HG03521 (cell line): ENCODE results near the gene C11orf58.

Experiments
- ATAC-seq: cut with Tn5 transposase; IDR thresholded peaks from one replicate; pipeline ENCODE4 v1.9.1; 2021; ENCODE audit warnings: mild to moderate bottlenecking, moderate library complexity; ENCODE audit not compliant: unreplicated experiment

C11orf58 gene

DNA sequence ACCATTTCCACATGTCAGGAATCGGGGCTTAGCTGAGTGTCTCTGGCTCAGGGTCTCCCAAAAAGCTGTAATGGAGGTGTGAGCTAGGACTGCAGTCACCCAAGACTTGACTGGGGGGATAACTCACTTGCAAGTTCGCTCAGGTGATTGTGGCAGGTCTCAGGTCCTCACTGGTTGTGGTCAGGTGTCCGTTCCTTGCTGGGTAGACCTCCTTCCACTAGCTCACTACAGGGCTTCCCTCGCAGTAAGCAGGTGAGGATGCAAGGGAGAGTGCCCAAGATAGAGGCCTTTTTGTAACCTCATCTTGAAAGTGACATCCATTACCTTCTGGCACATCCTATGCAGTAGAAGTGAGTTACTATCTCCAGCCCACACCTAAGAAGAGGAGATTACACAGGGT is 29.5 kb downstream of the C11orf58 start:
- ATAC-seq = no peak

DNA sequence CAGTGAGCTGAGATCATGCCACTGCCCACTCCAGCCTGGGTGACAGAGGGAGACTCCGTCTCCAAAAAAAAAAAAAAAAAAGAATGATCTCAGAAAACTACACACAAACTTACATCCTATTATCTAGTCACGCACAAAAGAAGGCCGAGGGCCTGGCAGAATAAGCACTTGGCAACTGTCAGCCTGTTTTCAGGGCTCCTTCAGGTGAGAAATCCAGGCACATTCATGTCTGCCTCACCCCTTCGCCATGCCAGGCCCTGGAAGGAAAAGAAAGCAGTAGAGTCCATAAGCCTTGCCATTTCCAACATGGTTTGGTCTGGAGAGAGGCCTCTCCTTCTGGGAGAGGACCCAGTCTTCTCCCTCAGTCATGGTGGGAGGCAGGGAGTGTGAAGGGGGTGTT is 30.9 kb downstream of the C11orf58 start:
- ATAC-seq = no peak

DNA sequence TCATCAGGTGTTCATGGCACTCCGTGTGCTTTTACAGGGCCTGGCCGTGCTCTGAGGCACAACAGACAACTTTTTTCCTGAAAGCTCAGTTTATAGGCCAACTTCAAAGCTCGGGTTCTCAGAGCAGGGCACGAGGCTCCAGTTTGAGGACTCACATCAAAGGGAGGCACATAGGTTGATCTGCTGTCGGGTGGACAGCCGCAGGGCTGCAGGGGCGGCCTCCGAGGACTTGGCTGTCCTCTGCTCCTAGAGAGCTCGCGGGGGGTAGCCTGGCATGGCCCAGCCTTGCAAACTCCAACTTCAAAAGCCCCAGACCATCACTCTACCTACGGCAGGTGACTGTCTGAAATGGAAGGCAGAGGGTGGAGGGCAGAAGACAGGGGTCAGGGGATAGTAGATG is 31.6 kb downstream of the C11orf58 start:
- no peak for ATAC-seq

DNA sequence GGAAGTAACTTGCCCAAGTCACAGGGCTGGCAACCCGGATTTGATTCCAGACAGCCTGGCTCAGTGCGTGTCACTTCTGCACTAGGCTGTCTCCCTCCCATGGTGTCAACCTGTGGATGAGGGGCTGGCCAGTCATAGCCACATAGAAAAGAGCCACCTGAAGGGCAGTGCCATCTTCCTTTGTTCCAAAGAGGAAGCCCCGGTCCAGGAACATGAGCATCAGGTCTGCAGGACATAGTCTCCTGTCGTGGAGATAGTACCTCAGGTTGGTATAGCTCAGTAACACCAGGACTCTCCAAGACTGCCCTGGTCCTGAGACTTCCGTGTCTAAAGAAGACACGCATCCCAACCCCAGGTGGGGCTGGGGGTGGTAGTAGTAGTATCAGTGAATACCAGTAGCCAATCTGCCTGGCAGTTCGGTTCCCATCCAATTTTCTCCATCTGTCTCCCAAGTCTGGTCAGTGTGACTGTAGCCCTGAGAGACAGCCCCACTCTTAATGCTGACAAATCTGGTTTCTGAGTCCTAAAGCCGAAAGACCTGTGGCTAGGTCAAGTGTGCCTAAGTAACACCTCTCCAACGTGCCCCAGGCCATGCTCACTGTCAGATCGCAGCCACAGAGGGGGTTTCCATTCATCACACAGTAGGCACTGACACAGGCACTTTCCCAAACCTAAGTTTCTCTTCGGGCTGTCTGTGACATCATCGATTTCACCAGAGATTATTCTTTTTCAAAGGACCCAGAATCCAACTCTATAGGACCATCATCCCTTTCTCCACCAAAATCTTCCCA is 33.1 kb downstream of the C11orf58 start:
- ATAC-seq = no peak

DNA sequence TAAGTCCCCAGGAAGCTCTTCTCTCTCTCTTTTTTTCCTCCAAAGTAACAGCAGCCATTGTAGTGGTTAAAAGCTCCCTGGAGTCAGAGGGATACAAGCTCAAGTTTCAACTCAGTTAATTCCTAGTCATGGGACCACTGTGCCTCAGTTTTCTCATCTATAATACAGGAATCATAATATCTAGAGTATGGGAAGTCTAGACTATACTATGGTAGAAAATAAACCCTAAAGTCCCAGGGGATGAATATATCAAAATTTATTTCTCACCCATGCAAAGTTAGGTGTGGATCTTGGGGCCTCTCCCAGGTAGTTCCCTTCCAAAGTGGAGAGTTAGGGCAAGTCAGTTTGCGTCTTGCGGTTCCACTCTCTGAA is 33.7 kb downstream of the C11orf58 start:
- ATAC-seq = no peak

DNA sequence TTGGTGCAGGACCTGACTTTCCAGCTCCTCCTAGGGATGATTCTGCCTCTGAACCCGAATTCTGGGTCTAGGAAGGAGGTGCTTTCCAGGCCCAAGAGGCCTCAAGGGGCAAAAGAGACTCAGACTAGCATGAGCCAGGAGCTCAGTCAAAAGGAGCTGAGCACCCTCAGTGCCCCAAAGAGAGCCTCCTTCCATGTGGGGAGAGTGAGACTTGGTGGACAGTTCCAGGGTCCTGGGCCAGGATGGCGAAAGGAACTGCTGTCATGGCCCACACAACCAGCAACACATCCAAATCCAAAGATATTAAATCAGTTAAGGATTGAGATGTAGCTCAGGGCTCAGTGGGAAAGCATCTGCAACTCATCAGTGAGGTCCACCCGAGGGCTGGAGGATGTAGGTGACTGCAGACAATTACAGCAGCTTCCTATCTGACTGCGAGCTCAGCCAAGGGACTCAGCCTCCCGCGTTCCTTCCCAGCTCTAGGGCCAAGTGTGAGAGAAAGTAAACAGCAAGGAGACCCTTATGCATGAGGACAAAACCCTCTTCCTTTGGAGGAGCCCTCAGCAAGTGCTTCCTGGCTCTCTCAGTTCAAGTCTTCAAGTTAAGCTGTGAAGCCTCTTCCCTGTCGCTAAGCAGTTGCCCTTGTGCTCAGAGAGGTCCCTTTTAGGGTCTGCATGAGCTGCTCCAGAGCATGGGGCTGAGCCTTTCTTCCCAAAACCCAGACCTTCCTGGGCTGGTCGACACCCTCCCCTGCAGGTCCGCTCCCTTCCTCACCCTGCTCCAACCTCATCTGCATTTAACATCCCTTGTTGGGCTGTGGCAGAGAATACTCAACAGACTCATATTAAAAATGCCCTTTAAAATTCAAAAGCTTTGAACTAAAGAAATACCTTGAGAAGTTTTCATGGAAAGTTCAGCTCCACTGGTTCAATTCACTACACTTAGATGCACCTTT is 35.8 kb downstream of the C11orf58 start:
- ATAC-seq = no peak

DNA sequence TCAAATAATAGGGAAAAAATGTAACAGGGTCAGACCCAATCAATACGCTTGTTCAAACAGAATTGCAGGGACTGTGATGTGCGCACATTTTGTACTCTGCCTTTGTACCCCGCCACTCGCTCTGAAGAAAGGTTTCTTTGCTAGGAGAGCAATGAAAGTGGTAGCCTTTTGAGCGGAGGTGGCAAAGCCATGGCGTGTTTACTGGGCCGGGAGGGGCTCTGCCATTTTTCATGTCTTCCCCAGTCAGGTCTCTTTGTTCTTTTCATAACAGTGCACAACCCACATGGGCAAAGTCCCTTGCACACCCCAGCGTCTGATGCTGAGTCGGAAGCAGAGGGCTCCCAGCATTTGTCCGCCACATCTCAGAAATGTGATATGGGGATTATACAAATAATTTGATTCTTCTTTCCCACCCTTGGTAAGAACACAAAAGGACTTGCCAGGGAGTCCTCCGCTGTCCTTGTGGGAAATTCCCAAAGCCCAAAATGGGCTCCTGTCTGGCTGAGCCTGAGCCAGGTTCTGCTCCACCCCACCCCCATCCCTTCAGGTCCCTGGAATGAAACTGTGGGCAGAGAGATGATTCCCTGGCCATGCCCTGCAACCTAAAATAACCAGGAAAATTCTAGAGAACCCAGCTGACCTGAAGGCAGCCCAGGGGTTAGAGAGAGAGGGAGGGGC is 36.6 kb downstream of the C11orf58 start:
- no peak for ATAC-seq

DNA sequence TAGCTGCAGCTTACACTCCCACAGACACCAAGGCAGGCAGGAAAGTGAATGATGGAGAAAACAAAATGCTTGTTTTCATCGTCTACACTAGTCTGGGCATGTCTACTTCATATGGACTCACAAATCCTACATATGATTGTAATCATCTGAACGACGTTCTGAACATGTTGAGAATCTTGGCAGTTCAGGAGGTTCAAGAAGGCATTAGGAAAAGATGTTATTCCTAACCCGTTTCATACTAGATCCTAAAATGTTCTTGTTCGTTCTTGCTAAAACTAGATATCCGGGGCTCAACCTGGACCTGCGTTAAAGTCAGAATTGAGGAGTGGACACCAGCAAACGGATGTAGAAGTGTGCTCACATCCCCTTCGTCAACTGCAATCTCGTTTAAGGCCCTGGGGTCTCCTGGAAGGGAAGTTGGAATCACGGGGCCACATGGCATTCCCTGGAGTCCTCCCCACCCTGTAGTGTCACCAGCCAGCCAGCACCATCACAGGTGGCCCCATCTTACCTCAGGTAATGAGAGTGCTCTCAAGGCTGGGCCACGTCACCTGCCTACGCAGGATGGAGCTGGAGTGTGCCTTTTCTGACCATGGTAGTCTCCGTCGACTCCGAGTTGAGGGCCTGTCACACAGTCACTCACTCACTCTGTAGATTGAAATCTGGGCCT is 37.3 kb downstream of the C11orf58 start:
- no peak for ATAC-seq

DNA sequence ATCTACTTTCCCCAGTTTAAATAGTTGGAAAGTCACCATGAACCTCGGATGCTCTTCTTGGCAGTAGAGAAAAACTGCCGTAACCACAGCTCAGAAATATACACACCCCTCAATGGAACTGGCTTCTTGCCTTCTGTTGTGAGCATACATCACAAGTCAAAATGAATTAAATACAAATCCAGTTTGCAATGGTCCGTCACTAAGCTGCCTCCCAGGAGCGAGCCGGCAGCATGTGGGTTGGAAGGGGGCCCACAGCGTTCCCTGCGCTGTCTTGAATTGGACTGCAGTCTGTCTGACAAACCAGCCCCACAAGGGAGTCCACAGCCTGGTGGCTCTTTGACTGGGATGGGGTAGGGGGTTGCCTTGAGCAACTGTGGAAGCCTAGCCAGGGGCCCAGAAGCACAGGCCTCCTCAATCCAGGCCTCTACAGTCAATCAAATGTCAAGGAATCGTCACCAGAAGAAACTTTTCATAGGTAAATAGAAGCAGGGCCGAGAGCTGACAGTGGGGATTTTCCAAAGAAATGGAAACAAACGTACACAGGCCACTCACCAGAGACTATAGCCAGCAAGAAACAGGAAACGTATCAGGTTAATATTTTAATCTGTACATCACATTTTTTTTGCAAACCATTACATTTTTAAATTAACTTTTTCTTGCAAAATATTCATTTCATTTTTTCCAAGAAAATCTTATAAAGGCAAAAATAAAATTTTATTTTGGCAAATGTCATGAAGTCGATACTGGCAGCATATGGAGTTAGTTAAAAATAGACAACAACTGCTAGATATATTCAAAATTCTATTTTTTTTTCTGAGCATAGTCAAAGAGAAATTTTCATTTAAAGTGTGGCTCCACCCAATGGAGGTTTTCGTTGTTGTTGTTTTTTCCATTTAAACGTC is 38.5 kb downstream of the C11orf58 start:
- no peak for ATAC-seq

DNA sequence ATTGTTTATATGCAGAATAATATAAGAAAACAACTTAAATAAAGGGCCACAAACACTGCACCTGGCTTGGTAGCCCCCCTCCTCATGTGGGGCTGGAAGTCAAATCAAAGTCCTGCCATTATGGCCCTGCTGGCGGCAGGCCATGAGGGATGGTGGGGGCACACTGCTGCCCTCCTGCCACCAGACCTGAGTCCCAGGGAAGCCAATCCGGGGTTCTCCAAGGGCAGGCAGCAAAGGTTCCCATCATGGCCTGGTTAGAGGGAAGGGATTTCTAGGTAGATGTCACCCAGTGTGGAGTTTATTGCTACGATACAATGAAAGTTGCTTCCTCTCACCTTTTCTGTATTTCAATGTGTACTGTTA is 39.1 kb downstream of the C11orf58 start:
- no peak for ATAC-seq

DNA sequence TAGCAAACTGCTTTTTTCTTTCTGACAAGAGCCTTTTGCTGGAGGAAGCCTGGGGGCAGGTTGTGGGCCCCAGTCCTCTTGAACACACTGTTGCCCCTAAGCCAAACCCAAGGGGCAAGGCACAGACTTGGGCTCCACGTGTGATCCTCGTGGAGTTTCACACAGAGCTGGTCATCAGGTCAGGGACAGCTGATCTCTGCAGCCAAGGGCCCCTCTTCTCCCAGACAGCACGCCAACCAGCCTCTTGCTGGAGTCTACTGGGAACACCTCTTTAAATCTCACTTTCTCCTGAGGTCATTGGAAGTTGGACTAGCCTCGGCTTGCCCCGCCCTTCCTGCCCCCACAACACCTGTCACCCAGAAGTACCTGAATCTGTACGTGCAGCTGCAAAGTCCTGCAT is 39.8 kb downstream of the C11orf58 start:
- ATAC-seq = no peak

DNA sequence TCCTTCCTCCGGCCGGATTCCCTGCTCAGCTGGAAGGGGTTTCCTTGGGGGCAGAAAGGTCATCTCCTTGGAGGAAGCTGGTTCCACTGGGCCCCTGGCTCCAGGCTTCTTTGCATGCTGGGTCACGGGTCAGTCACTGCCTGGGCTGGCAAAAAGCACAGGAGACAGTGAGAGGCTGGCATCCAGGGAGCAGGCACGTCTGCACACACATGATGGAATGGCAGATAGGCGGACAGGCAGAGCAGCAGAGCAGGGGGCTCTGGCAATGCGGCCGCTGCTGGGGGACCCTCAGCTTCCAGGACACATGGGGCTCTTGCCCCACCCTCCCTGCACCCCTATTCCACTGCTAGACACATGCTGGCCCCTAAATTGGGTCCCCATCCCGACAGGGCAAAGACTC is 40.4 kb downstream of the C11orf58 start:
- ATAC-seq = no peak

DNA sequence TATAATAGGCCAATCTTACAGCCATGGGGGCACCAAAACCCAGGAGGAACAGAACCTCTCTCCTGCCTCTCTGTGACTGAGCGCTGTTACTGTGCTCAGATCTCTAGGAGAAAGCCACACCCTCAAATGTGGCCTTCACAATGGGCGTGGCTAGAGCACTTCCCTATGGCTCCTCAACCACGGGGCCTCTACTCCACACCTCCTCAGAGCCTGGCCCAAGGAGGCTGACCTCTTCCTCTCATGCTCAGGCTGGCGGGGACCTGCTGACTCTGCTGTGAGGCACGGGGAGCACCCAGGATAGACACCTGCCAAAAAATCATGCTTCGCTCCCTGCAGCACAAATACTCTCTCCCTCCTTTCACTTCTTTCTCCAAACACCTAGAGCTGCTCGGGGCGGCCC is 41.0 kb downstream of the C11orf58 start:
- no peak for ATAC-seq

DNA sequence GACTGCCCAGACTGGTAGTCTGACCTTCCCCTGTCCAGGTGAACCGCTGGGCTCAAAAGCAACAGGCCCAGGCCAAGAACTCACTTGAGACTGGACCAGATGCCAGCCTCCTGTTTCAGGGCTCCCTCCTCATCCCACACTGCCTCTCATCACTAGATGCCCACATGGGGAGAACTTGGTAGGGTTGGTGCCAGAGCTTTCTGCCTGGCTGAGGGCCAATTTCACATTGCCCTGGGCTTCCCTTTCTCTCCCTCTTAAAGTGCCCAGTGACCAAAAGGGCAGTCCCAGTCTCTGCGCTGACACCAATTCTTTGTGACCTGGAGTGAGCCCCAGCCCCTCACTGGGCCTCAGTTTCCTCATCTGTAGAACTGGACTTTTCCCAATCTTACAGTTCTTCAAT is 41.7 kb downstream of the C11orf58 start:
- no peak for ATAC-seq

DNA sequence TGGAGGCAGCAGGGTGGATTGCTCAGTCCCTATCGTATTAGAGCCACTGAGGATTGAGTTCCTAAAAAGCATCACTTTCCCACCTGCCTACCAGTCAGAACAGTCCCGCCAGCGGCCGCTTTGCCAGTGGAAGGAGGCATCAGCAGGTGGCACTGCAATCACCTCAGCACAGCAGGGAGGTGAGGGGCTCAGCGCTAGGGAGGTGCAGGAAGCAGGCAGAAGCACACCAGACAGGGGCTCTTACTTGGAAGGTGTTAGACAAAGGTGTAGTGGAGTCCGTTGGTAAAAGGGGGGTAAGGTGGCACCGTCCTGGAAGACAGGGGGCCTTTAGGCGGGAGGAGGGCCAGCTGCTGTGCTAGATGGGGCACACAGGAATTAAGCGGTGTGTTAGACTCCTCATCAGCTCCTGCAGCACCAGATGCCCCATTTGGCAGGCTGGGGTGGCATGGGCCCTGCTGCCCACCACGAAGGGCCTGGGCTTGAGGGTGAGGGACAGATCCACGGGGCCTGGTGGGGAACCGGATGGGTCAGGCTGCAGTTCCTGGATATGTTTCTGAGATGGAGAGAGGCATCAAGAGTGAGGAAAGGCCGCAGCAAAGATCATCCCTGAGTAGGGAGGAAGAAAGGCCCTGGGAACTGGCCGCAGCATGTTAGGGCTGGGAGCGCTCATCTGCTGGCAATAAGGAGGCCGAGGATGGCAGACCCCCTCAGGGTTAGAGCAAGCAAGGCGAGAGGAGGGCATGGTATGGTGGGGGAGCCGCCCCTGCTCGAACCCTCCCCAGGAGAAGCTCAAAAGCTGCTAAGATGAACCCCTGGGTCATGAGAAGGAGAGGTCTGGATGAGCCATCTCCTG is 42.5 kb downstream of the C11orf58 start:
- ATAC-seq = no peak

DNA sequence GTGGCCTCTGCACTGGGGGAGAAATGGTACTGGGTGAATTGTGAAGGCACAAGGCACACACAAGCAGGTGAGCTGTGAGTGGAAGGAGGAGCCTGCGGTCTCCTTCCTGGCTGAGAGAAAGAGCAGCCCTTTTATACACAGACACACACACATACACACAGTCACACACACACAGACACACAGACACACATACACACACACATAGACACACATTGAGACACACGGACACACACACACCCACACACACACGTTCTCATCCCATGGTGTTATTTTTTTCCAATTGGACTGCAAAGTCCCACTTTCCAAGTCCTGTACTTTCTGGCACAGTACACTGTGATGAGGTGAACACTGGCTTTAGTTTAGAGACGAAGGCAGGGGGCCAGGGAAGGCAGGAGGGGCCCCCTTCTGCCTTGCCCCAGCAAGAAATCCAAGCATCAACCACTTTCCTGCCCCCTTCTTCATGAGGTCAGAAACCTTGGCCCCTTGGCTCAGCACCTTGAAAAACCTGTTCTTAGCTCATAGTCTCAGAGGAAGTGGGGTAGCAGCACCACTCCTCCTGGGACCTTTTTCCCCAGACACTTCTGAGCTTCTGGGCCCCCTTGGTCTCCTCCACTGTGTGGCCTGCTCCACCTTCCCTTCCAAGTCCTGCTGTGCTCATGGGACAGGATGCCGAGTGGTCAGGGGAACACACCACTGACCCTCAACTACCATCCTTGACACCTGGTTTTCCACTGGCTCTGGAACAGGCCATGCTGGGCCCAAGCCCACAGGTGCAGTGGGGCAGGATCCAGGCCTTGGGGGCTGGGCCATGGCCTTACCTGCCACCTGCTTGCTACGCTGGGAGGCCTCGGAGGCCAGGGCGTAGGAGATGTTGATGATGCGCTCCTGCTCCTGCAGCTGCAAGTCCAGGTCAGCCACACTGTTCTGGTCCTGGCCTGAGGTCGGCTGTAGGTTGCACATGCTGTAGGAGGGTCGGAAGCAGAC is 43.8 kb downstream of the C11orf58 start:
- no peak for ATAC-seq

DNA sequence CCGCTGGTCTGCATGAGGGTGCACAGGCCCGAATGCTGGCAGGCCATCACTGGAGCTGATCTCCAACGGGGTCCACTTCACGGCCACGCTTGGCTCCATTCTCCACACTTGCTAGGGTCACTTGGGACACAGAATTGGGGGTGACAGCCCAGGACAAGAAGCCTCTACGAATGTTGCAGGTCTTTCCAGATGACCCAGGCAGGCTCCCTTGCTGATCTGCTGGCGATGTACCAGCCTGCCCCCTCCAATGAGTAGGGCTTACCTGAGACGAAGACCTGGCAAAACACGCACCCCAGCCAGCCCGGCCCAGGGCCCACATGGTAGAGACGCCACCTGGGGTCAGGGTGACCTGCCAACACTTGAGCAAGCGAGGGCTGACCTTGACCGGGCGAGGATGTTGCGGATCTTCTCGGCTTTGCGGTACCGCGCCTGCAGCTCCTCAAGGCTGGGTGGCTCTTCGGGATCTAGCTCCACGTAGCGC is 44.9 kb downstream of the C11orf58 start:
- no peak for ATAC-seq

DNA sequence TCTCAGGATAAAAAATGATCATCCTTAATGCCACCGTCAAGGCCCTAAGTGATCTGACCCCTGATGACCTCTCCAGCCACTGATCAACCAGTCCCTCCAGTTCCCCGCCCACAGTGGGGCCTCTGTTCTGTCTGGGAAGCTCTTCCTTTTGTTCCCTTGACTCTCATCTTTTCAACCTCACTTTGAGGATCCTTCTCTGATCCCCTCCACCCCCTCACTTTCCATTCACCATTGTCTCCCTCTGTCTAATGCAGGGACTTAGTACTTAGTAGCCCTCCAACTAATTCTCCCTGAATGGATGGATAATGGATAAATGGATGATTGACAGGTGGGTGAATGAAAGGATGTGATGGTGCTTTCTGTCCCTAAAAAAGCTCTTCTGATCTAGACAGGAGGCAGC is 45.6 kb downstream of the C11orf58 start:
- ATAC-seq = no peak
